Nephron progenitor cell (in vitro differentiated cells): Measurements from ENCODE around the gene TMIGD3.

Experiments used
- DNase-seq: peaks from one replicate; pipeline ENCODE4 v3.0.0; 2021
- H3K27ac Mint-ChIP-seq: 2 replicates; pipeline ENCODE4 v1.8.0; 2021; ENCODE audit warnings: mild to moderate bottlenecking, moderate library complexity, mixed read lengths
- H3K27me3 Mint-ChIP-seq: 2 replicates; pipeline ENCODE4 v1.8.0; 2021; ENCODE audit warnings: mild to moderate bottlenecking, low read depth, mixed read lengths; ENCODE audit not compliant: poor library complexity
- H3K36me3 Mint-ChIP-seq: 2 replicates; pipeline ENCODE4 v1.8.0; 2021; ENCODE audit warnings: low read depth, mixed read lengths
- H3K4me1 Mint-ChIP-seq: 2 replicates; pipeline ENCODE4 v1.8.0; 2021; ENCODE audit warnings: mixed read lengths
- H3K4me3 Mint-ChIP-seq: 2 replicates; pipeline ENCODE4 v1.8.0; 2021; ENCODE audit warnings: mild to moderate bottlenecking, moderate library complexity, mixed read lengths
- H3K9me3 Mint-ChIP-seq: 2 replicates; pipeline ENCODE4 v1.8.0; 2021; ENCODE audit warnings: mild to moderate bottlenecking, moderate library complexity, mixed read lengths
- TF ChIP-seq, protein P1 (sequence below): fragments of 200-600 bp; sonication (generic); IDR thresholded peaks from 2 replicates; pipeline ENCODE4 v1.5.0; 2021; ENCODE audit warnings: antibody characterized with exemption

The TMIGD3 gene

DNA sequence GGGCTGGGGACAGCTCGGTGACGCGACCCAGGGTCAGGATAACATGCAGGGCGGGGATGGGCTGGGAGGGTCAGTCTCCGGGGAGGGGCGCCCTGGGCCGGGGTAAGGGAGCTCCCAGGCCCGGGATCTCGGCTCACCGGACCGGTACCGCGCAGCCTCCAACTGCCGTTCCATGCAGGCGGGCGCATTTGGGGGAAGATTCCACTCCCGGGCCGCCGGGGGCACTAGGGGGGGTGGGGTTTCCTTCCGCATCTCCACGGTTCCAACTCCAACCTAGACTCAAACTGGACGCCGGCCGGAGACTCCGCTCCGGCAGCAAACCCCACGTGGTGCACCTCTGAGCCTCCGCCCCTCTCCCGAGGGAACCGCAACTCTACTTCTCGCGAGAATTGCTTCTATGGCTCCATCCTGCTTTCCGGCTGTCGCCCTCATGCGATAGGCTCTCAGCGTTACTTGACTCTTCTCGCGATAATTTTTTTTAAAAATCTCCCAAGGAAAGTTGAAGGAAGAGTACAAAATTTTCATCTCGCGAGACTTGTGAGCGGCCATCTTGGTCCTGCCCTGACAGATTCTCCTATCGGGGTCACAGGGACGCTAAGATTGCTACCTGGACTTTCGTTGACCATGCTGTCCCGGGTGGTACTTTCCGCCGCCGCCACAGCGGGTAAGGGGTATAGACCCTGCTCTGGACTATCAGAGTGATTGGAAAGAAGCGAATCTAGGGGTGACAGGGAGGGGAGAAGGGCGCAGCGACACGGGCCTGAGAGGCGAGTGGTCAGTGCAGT lies 54.3 kb downstream of the TMIGD3 start, which contains the start of the genes ATP5PB and WDR77:
TSS of gene ATP5PB (plus strand) at position 547 of the 785 bp plus-strand sequence. CDS start at position 625, 78 bp downstream.
TSS of gene WDR77 (minus strand) at position 339 of the 785 bp plus-strand sequence. CDS start at position 252, 87 bp downstream.
- H3K27me3 Mint-ChIP-seq, result no peaks in the 10 kb centered on the region
- H3K9me3 Mint-ChIP-seq, result no peaks in the 10 kb centered on the region
- TF ChIP-seq, protein P1, sequence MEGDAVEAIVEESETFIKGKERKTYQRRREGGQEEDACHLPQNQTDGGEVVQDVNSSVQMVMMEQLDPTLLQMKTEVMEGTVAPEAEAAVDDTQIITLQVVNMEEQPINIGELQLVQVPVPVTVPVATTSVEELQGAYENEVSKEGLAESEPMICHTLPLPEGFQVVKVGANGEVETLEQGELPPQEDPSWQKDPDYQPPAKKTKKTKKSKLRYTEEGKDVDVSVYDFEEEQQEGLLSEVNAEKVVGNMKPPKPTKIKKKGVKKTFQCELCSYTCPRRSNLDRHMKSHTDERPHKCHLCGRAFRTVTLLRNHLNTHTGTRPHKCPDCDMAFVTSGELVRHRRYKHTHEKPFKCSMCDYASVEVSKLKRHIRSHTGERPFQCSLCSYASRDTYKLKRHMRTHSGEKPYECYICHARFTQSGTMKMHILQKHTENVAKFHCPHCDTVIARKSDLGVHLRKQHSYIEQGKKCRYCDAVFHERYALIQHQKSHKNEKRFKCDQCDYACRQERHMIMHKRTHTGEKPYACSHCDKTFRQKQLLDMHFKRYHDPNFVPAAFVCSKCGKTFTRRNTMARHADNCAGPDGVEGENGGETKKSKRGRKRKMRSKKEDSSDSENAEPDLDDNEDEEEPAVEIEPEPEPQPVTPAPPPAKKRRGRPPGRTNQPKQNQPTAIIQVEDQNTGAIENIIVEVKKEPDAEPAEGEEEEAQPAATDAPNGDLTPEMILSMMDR, result no peak
- peak within 1 kb of the TSS; percentile 100 for H3K4me3 Mint-ChIP-seq
- peak; percentile 88 for DNase-seq
- peaks cover 47% of the 10 kb centered on the region for H3K4me1 Mint-ChIP-seq
- peaks cover 30% of the 10 kb centered on the region for H3K36me3 Mint-ChIP-seq
- H3K27ac Mint-ChIP-seq, result peak within 1 kb of the TSS; percentile 99

DNA sequence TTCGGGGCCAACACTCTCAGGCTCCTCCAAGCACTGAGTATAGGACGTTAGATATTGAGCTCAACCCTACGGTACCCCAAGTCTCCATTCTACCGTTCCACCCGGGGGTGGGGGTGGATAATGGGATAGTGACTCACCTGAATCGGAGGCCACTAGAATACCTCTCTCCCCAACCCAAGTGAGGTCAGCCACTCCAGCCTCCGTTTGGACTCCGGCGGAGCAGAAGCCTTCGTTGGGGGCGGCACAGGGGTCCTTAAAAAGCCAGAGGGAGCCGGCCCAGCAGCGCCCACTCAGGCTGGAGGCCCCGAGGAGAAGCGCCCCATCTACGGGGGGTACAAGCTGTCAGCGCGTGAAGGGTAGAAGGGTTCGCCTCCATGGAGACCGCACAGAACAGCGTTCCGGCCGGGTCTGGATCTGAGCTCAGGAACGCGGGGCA lies 54.9 kb downstream of the TMIGD3 start:
- no peak for DNase-seq
- TF ChIP-seq, protein P1, result no peak
- Mint-ChIP-seq H3K4me1 (peaks cover 47% of the 10 kb centered on the region), H3K4me3 (peak overlapping the region; percentile 100), H3K9me3 (no peaks in the 10 kb centered on the region), H3K36me3 (peaks cover 32% of the 10 kb centered on the region), H3K27me3 (no peaks in the 10 kb centered on the region), H3K27ac (no peak overlapping the region)

DNA sequence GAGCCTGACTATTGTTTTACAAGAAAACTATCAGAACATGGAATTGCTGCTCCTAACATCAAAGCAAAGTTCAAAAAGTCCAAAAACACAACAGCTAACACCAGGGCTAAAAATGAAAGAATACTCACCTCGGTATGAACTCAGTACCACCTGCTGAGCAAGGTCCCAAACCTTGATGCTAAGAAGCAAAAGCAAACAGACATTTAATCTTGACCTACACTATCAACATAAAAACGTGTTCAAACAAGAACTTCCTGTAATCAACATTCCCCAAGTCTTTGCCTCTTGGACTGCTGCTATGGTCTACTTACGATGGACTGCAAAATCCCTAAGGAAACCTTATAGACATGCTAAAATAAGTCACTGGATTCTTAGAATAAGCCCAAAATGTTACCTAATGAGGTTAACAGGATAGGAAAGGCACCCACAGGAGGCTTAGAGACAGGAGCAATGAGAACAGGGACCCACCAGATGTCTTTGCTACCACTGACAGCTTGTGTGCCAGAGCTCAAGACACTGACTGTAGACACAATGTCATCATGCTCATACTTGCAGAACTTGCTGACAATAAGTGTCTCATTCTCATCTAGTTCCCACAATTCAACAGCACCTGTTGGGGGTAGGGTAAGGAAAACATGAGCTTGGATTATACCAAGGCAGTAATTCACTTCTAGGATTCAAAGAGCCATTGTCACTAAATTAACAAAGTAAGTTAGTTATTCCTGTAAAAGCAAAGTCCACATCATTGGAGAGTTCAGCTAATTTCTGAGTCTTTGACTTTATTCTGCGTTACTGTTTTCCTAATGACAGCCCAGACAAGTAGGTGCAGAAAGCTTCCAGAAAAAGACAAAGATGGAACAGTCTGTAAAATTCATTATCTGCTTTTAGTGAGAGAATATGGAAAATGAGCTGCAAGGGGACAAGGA lies 56.2 kb downstream of the TMIGD3 start:
- no peak for DNase-seq
- Mint-ChIP-seq H3K4me3 (peak overlapping the region; percentile 100), H3K27ac (no peak overlapping the region), H3K36me3 (peaks cover 32% of the 10 kb centered on the region), H3K9me3 (no peaks in the 10 kb centered on the region), H3K27me3 (no peaks in the 10 kb centered on the region), H3K4me1 (peaks cover 47% of the 10 kb centered on the region)
- TF ChIP-seq, protein P1, result no peak

DNA sequence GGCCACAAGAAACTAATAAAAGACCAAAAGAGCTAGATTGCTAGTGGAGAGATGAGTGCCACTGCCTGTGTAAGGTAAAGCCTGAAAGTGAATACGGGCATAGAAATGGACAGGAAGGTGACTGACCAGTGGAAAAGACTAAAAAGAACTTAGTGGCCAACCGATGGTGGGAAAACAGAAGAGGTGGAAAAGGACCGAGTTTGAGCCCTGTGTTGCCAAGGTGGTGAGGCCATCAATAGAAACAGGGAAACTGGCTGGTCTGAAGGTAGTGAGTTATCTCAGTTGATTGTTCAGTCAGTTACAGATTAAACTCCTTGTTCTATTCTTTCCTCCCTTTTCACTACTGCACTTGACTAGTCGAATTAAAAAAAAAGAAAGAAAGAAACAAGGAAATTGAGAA lies 56.9 kb downstream of the TMIGD3 start:
- no peaks in the 10 kb centered on the region for H3K27me3 Mint-ChIP-seq
- peaks cover 40% of the 10 kb centered on the region for H3K4me1 Mint-ChIP-seq
- TF ChIP-seq, protein P1, result no peak
- H3K27ac Mint-ChIP-seq, result no peak overlapping the region
- DNase-seq, result no peak
- peaks cover 33% of the 10 kb centered on the region for H3K36me3 Mint-ChIP-seq
- peak overlapping the region; percentile 49 for H3K4me3 Mint-ChIP-seq
- H3K9me3 Mint-ChIP-seq, result no peaks in the 10 kb centered on the region

DNA sequence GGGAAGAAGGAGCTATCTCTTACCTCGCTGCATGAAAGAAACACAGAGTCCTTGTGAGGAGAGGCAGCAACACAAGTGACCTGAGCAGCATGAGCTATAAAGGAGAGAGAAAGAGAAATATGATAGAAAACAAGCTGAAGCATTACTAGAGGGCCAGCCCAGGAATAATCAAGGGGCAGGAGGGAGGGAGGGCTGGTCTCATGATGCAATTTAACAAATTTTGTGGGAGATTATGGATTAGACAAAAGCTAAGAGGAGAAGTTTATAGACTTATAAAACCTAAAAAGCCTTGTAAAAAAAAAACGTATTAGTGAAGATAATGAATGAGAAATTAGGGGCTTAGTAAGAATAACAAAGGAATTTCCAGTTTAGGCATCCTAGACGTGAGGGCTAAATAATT lies 59.4 kb downstream of the TMIGD3 start:
- no peaks in the 10 kb centered on the region for H3K9me3 Mint-ChIP-seq
- no peak for DNase-seq
- H3K4me1 Mint-ChIP-seq, result peaks cover 25% of the 10 kb centered on the region
- no peak overlapping the region for H3K4me3 Mint-ChIP-seq
- H3K27ac Mint-ChIP-seq, result peak overlapping the region; percentile 4
- H3K36me3 Mint-ChIP-seq, result peaks cover 44% of the 10 kb centered on the region
- H3K27me3 Mint-ChIP-seq, result no peaks in the 10 kb centered on the region
- TF ChIP-seq, protein P1, result no peak
